CD8-positive, alpha-beta memory T cell (primary cell): ENCODE results near the gene PDIA5. TPM values are rescaled to one million over a fixed set of nuclear protein-coding genes. Genes with fewer than 3 reads are reported as not detected.

Experiments
- CTCF ChIA-PET: fragments of 350-600 bp; sonication (Branson Sonifier 250); formaldehyde crosslinking; loops from one replicate; lab custom pipeline; 2021; ENCODE audit warnings: antibody characterized with exemption; lab: Charles Lee
- POLR2A ChIA-PET: fragments of 350-600 bp; sonication (Branson Sonifier 250); formaldehyde crosslinking; loops from one replicate; lab custom pipeline; 2021; ENCODE audit warnings: antibody characterized with exemption; lab: Charles Lee
- DNase-seq, 5 donors: peaks; one replicate each; pipeline versions ENCODE4 v3.0.0 to v3.0.0-alpha.2; 2020 to 2022; ENCODE audit warnings: mixed read lengths in 1 of 5
- H3K27ac ChIP-seq: one replicate; pipeline ENCODE4 v1.7.0; 2013; ENCODE audit warnings: low read depth, mild to moderate bottlenecking, low read length, moderate library complexity
- H3K27me3 ChIP-seq: 2 replicates; pipeline ENCODE4 v1.7.0; 2013; ENCODE audit warnings: low read length, mild to moderate bottlenecking; ENCODE audit not compliant: insufficient read depth, poor library complexity, severe bottlenecking
- H3K36me3 ChIP-seq: 2 replicates; pipeline ENCODE4 v1.7.0; 2013; ENCODE audit warnings: mild to moderate bottlenecking, low read length, moderate library complexity; ENCODE audit not compliant: insufficient read depth
- H3K4me1 ChIP-seq: 2 replicates; pipeline ENCODE4 v1.7.0; 2013; ENCODE audit warnings: mild to moderate bottlenecking, low read length, moderate library complexity; ENCODE audit not compliant: insufficient read depth
- H3K4me3 ChIP-seq: 2 replicates; pipeline ENCODE4 v1.7.0; 2013; ENCODE audit warnings: mild to moderate bottlenecking, low read length
- H3K9me3 ChIP-seq: 2 replicates; pipeline ENCODE4 v1.7.0; 2013; ENCODE audit warnings: mild to moderate bottlenecking, low read length
- H3K27ac Mint-ChIP-seq, 8 donors: one replicate each; pipeline ENCODE4 v1.8.0; 2020 to 2021; ENCODE audit warnings: mixed read lengths in 8 of 8, mild to moderate bottlenecking in 6 of 8, inconsistent platforms in 3 of 8, moderate library complexity in 3 of 8
- H3K27me3 Mint-ChIP-seq, 2 donors: one replicate each; pipeline ENCODE4 v1.8.0; 2020 to 2021; ENCODE audit warnings: mixed read lengths in 2 of 2, mild to moderate bottlenecking in 1 of 2, moderate library complexity in 1 of 2
- H3K36me3 Mint-ChIP-seq, 3 donors: one replicate each; pipeline ENCODE4 v1.8.0; 2020 to 2021; ENCODE audit warnings: mixed read lengths in 3 of 3, inconsistent platforms in 1 of 3, mild to moderate bottlenecking in 1 of 3
- H3K4me1 Mint-ChIP-seq, 3 donors: one replicate each; pipeline ENCODE4 v1.8.0; 2020 to 2021; ENCODE audit warnings: mixed read lengths in 3 of 3, inconsistent platforms in 1 of 3, mild to moderate bottlenecking in 1 of 3
- H3K4me3 Mint-ChIP-seq, 7 donors: one replicate each; pipeline ENCODE4 v1.8.0; 2020 to 2021; ENCODE audit warnings: mixed read lengths in 7 of 7, mild to moderate bottlenecking in 6 of 7, moderate library complexity in 4 of 7, inconsistent platforms in 2 of 7
- H3K9me3 Mint-ChIP-seq, 5 donors: one replicate each; pipeline ENCODE4 v1.8.0; 2020 to 2022; ENCODE audit warnings: mixed read lengths in 5 of 5, mild to moderate bottlenecking in 3 of 5, moderate library complexity in 2 of 5, inconsistent platforms in 1 of 5
- polyA plus RNA-seq: library from polyadenylated mRNA; unstranded; fragments of 300-500 nt; fragmentation: Illumina TruSeq; gene quantifications from one replicate; pipeline ENCODE4 v1.2.3, GENCODE V29; 2021
- total RNA-seq, 2 experiments: library from RNA; stranded (reverse); gene quantifications; one replicate each; pipeline ENCODE4 v1.2.3, GENCODE V29; 2021

PDIA5 gene
- total and polyA plus RNA-seq, 3 experiments from 2014 or later, result 4.4 to 18.2 (median 12.7) TPM

- Histone ChIP-seq H3K4me1 (peaks cover 15% of the 10 kb centered on the region), H3K36me3 (no peaks in the 10 kb centered on the region), H3K9me3 (no peaks in the 10 kb centered on the region), H3K27ac (no peak overlapping the region), H3K27me3 (no peaks in the 10 kb centered on the region), H3K4me3 (no peak overlapping the region)
- no peaks in the 10 kb centered on the region for H3K9me3 Mint-ChIP-seq
- peaks cover 4 to 34% (median 28%) of the 10 kb centered on the region in 3 donors for H3K36me3 Mint-ChIP-seq
- ChIA-PET CTCF (no interaction called here), POLR2A (no interaction called here)
- no peak for DNase-seq
- no peak overlapping the region for H3K4me3 Mint-ChIP-seq
- peaks cover 0 to 2% of the 10 kb centered on the region in 2 donors for H3K27me3 Mint-ChIP-seq
- H3K4me1 Mint-ChIP-seq, result peaks cover 5 to 10% (median 6%) of the 10 kb centered on the region in 3 donors
- H3K27ac Mint-ChIP-seq, result no peak overlapping the region
Observed at GRCh38 chr3:123093696-123094095, 26.9 kb downstream of the PDIA5 start.

- CTCF ChIA-PET, result interaction anchor here (1.7 kb wide), 1 partner anchor 10 kb away, joined by 5 read pairs; no protein-coding TSS in a partner anchor
- POLR2A ChIA-PET, result no interaction called here
- Mint-ChIP-seq H3K4me1 (peaks cover 5 to 10% (median 6%) of the 10 kb centered on the region in 3 donors), H3K27me3 (peaks cover 0 to 2% of the 10 kb centered on the region in 2 donors), H3K27ac (peak overlapping the region in 1 of 8 donors; percentile 26), H3K4me3 (no peak overlapping the region), H3K9me3 (no peaks in the 10 kb centered on the region), H3K36me3 (peaks cover 4 to 37% (median 33%) of the 10 kb centered on the region in 3 donors)
- no peaks in the 10 kb centered on the region for H3K27me3 ChIP-seq
- no peaks in the 10 kb centered on the region for H3K9me3 ChIP-seq
- peaks cover 15% of the 10 kb centered on the region for H3K4me1 ChIP-seq
- H3K36me3 ChIP-seq, result no peaks in the 10 kb centered on the region
- no peak for DNase-seq
- no peak overlapping the region for H3K4me3 ChIP-seq
- no peak overlapping the region for H3K27ac ChIP-seq
Observed at GRCh38 chr3:123094516-123095313, 27.9 kb downstream of the PDIA5 start.

GRCh38 chr3:123096126-123096525 lies 29.3 kb downstream of the PDIA5 start:
- Histone ChIP-seq H3K27me3 (no peaks in the 10 kb centered on the region), H3K36me3 (no peaks in the 10 kb centered on the region), H3K9me3 (no peaks in the 10 kb centered on the region), H3K4me1 (peaks cover 5% of the 10 kb centered on the region), H3K4me3 (no peak overlapping the region), H3K27ac (no peak overlapping the region)
- POLR2A ChIA-PET, result no interaction called here
- H3K9me3 Mint-ChIP-seq, result no peaks in the 10 kb centered on the region
- H3K27me3 Mint-ChIP-seq, result no peaks in the 10 kb centered on the region
- H3K4me1 Mint-ChIP-seq, result peaks cover under 1 to 6% (median under 1%) of the 10 kb centered on the region in 3 donors
- DNase-seq, result no peak
- CTCF ChIA-PET, result interaction anchor here (1.7 kb wide), 1 partner anchor 11 kb away, joined by 5 read pairs; no protein-coding TSS in a partner anchor
- no peak overlapping the region for H3K4me3 Mint-ChIP-seq
- H3K36me3 Mint-ChIP-seq, result peaks cover 4 to 32% (median 26%) of the 10 kb centered on the region in 3 donors
- H3K27ac Mint-ChIP-seq, result no peak overlapping the region

- no peaks in the 10 kb centered on the region for H3K27me3 ChIP-seq
- CTCF ChIA-PET, result interaction anchor here (1.7 kb wide), 1 partner anchor 12 kb away, joined by 5 read pairs; no protein-coding TSS in a partner anchor
- H3K4me3 ChIP-seq, result no peak overlapping the region
- no peak overlapping the region for H3K27ac Mint-ChIP-seq
- H3K9me3 Mint-ChIP-seq, result no peaks in the 10 kb centered on the region
- H3K4me1 Mint-ChIP-seq, result peaks cover 0 to under 1% (median 0%) of the 10 kb centered on the region in 3 donors
- no peaks in the 10 kb centered on the region for H3K27me3 Mint-ChIP-seq
- no peaks in the 10 kb centered on the region for H3K9me3 ChIP-seq
- no peak overlapping the region for H3K27ac ChIP-seq
- no peak overlapping the region for H3K4me3 Mint-ChIP-seq
- no peaks in the 10 kb centered on the region for H3K36me3 ChIP-seq
- peaks cover 2 to 32% (median 22%) of the 10 kb centered on the region in 3 donors for H3K36me3 Mint-ChIP-seq
- no peaks in the 10 kb centered on the region for H3K4me1 ChIP-seq
- no peak for DNase-seq
- POLR2A ChIA-PET, result no interaction called here
Observed at GRCh38 chr3:123096731-123097130, 29.9 kb downstream of the PDIA5 start.

- no peak overlapping the region for H3K27ac ChIP-seq
- no peaks in the 10 kb centered on the region for H3K4me1 ChIP-seq
- no peak overlapping the region for H3K4me3 ChIP-seq
- peak overlapping the region in 2 of 8 donors; percentile 10 to 56 for H3K27ac Mint-ChIP-seq
- no peak for DNase-seq
- POLR2A ChIA-PET, result no interaction called here
- CTCF ChIA-PET, result no interaction called here
- H3K9me3 ChIP-seq, result no peaks in the 10 kb centered on the region
- peaks cover 2% of the 10 kb centered on the region for H3K36me3 ChIP-seq
- no peaks in the 10 kb centered on the region for H3K27me3 ChIP-seq
- no peak overlapping the region for H3K4me3 Mint-ChIP-seq
- H3K4me1 Mint-ChIP-seq, result no peaks in the 10 kb centered on the region
- H3K36me3 Mint-ChIP-seq, result peaks cover 0 to 34% (median 19%) of the 10 kb centered on the region in 3 donors
- H3K27me3 Mint-ChIP-seq, result no peaks in the 10 kb centered on the region
- H3K9me3 Mint-ChIP-seq, result no peaks in the 10 kb centered on the region
Observed at GRCh38 chr3:123098426-123099330, 31.9 kb downstream of the PDIA5 start.

- no peak for DNase-seq
Observed at GRCh38 chr3:123099331-123100192, 32.7 kb downstream of the PDIA5 start.

GRCh38 chr3:123100193-123100776 lies 33.5 kb downstream of the PDIA5 start:
- CTCF ChIA-PET, result no interaction called here
- no peaks in the 10 kb centered on the region for H3K4me1 ChIP-seq

More at GRCh38 chr3:123099331-123100192, 32.7 kb downstream of the PDIA5 start:
- Mint-ChIP-seq H3K9me3 (no peaks in the 10 kb centered on the region), H3K4me1 (no peaks in the 10 kb centered on the region), H3K36me3 (peaks cover 0 to 31% (median 20%) of the 10 kb centered on the region in 3 donors), H3K27me3 (no peaks in the 10 kb centered on the region), H3K4me3 (no peak overlapping the region), H3K27ac (no peak overlapping the region)
- no peak overlapping the region for H3K4me3 ChIP-seq
- no peaks in the 10 kb centered on the region for H3K9me3 ChIP-seq
- H3K27me3 ChIP-seq, result no peaks in the 10 kb centered on the region
- no peaks in the 10 kb centered on the region for H3K4me1 ChIP-seq
- POLR2A ChIA-PET, result no interaction called here
- H3K36me3 ChIP-seq, result peaks cover 5% of the 10 kb centered on the region
- CTCF ChIA-PET, result no interaction called here
- H3K27ac ChIP-seq, result no peak overlapping the region

More at GRCh38 chr3:123100193-123100776, 33.5 kb downstream of the PDIA5 start:
- H3K4me1 Mint-ChIP-seq, result no peaks in the 10 kb centered on the region
- H3K4me3 Mint-ChIP-seq, result no peak overlapping the region
- Histone ChIP-seq H3K9me3 (no peaks in the 10 kb centered on the region), H3K36me3 (peaks cover 5% of the 10 kb centered on the region), H3K27me3 (no peaks in the 10 kb centered on the region), H3K4me3 (no peak overlapping the region), H3K27ac (no peak overlapping the region)
- H3K9me3 Mint-ChIP-seq, result no peaks in the 10 kb centered on the region
- H3K27me3 Mint-ChIP-seq, result no peaks in the 10 kb centered on the region
- POLR2A ChIA-PET, result interaction anchor here (0.6 kb wide), 1 partner anchor 649 kb away, joined by 3 read pairs; no protein-coding TSS in a partner anchor
- no peak for DNase-seq
- peaks cover 0 to 32% (median 20%) of the 10 kb centered on the region in 3 donors for H3K36me3 Mint-ChIP-seq
- H3K27ac Mint-ChIP-seq, result no peak overlapping the region
